GM21515 (cell line): ENCODE data around the gene FOXP2.
A peak's percentile ranks its signal among the peaks of the same experiment; 100 is the strongest.
"Not testable (repeated sequence)": the region's sequence is repeated elsewhere in the genome, so short reads cannot be mapped to it uniquely, and the experiment has no call there.

ENCODE experiments used
- ATAC-seq: cut with Tn5 transposase; IDR thresholded peaks from one replicate; pipeline ENCODE4 v1.9.1; 2021; ENCODE audit not compliant: unreplicated experiment

The FOXP2 gene

GRCh38 chr7:114414156-114415063, at the start of gene FOXP2:
FOXP2 (plus strand) TSS chr7:114414815; CDS start chr7:114426512, 11,697 bp downstream.
- no peak for ATAC-seq

DNA sequence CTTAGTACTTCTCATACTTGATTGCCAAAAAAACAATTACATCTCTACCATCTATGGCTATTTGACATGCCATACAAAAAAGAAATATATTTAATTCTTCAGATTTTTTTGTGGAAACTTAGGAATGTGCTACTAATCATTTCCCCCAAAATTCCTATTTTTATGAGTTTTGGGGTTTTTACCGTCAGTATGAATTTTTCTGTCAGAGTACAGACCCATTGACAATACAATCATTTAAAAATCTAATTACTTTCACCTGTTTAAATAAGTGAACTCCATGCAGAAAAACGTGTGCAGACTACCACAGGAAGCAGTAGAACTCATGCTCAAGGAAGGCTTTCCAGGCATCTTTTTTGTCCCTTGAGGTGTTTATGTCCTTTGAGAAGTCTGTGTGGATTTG, 48.8 kb upstream of the FOXP2 start:
- ATAC-seq, result no peak

DNA sequence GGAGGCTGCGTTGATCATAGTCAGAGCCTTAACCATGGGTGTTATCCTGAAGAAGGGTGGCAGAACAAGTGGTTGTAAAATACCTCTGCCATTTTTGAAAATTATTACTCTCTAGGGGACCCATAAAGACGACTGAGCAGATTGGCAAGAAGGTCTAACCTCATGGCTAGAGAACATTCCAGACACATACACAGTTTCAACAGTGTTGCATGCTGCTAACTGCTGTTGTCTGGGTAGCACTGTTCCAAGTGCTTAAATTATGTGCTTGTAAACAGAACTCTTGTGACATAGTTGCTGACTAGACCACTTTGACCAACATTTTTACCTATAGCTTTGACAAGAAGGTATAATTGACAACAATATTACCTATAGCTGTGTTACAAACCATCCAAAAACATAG, 46.1 kb upstream of the FOXP2 start:
- ATAC-seq, result no peak

- ATAC-seq, result no peak
Observed at GRCh38 chr7:114369294-114369693, 45.3 kb upstream of the FOXP2 start.

DNA sequence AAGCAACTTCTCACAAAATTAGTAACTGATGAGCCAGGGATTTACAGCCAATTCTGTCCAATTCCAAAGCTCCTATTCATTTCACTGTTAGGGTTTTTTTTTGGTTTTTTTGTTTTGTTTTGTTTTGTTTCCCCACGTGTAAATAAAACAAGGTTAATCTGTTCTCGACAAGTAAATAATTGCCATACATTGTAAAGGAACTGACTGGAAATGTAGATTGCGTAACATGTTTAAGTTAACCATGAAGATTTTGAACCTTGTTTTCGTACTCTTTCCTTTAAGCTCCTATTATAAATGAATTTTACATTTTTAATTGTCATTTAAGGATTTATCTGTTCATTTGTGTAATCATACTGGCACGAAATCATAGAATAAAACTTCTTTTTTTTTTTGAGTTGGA, 42.0 kb upstream of the FOXP2 start:
- ATAC-seq, result no peak

GRCh38 chr7:114375907-114376306, 38.7 kb upstream of the FOXP2 start:
- no peak for ATAC-seq

- not testable (repeated sequence) for ATAC-seq
Observed at GRCh38 chr7:114383946-114384345, 30.7 kb upstream of the FOXP2 start.

DNA sequence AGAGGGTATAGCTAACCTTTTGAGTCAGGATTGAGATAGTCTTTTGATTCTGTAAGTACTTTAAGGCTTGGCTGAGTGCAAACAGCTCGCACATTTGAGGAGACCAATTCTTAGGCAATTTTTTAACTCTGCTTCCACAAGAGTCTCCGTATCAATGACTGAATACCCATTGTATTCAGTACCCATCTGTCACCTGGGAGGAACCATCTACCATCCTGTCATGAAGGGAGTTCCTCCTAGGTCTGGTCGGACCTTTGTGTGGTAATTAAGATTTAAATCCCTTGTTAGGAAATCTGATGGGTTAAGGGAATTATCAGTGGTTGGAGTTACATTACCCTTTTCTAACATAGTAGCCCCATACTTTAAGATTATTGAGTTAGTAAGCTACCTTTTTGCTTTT, 30.3 kb upstream of the FOXP2 start:
- ATAC-seq, result not testable (repeated sequence)

DNA sequence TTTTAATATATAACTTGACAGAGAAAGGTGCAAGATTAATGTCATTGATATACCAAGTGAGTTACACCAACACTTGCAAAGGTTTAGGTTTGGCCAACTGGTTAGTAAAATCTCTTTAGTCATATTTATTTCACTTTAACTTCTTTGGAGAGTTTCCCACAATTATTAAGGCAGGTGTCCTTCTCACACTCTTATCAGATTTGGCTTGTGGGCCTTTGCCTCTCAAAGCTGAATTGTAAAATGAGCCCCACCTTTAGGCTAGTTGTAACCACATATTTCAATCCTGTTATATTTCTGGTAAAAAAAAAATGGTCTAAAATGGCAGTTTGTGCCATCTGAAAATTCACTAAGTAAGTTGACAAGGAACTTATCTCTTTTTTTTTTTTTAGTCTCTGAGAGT, 26.6 kb upstream of the FOXP2 start:
- no peak for ATAC-seq

DNA sequence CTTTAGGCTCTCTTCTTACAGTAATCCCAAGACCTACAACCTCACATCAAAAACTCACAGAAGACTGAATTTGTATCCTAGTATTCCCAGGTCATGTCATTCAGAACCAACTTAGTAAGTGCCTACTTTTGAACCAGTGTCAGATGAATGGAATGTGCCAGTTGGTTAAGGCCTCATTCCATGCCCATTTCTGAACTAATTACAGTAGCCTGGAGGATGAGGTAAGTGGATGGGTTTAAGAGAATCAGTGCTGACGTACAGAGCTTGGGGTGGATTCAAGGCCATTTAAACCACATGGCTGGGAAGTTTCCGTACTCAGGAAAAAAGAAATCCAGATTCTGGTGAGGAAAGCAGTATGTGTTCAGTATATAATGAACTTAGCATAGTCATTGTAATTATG, 21.9 kb upstream of the FOXP2 start:
- ATAC-seq, result no peak

GRCh38 chr7:114402876-114403635, 11.6 kb upstream of the FOXP2 start:
- no peak for ATAC-seq

DNA sequence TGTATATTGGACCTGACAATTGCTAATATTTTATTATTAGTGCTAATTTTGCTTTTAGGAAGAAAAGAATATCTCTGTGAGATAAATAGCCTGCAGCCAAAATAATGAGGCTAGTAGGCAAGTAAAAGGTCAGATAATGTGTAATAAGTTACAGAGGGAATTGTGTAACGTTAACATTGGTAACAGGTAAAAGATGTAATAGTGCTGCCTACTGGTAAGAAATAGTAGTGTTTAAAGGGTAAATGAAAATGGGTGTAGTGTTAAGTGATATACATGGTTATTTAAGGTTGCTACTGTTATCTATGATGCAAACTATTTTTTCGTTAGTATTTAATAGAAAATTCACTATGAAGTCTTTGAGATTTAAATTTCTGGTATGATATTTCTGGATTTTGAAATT, 9.2 kb upstream of the FOXP2 start:
- ATAC-seq, result peak; percentile 87

DNA sequence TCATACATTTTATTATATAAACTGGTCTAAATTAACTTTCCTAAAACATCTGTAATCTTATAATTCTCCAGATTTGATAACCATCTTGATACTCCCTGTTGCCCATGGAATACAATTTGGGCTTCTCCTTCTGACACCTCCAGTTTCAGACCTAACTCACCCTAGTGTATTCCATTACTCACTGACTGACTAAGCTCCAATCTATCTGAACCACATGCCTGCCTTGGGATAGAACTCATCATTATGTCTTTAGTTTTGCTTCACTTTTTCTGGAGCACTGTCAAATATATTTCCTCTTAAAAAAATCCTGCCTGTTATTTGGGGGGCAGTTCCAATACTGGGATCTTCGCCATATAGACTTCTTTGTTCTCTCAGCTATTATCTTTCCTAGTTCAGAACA, 4.9 kb upstream of the FOXP2 start:
- ATAC-seq, result no peak

GRCh38 chr7:114412548-114412947, 2.1 kb upstream of the FOXP2 start:
- no peak for ATAC-seq

DNA sequence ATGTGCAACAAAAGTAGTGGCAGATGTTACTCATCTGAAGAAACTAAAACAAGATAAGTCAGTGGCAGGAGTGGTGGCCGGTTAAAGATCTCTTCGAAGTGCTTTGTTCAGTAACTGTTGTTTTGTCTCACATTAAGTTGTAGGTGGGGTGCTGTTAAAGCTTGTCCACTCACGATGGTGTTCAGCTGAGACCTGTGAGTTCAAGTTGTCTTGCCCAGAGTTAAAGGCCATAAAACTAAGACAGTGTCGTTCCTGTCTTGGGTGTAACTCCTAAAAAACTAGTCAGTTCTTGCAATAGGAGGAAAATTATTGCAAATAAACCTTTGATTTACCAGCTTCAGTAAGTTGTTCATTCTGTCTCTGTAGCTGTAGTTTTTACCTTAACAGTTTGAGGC, 857 bp upstream of the FOXP2 start:
- no peak for ATAC-seq

DNA sequence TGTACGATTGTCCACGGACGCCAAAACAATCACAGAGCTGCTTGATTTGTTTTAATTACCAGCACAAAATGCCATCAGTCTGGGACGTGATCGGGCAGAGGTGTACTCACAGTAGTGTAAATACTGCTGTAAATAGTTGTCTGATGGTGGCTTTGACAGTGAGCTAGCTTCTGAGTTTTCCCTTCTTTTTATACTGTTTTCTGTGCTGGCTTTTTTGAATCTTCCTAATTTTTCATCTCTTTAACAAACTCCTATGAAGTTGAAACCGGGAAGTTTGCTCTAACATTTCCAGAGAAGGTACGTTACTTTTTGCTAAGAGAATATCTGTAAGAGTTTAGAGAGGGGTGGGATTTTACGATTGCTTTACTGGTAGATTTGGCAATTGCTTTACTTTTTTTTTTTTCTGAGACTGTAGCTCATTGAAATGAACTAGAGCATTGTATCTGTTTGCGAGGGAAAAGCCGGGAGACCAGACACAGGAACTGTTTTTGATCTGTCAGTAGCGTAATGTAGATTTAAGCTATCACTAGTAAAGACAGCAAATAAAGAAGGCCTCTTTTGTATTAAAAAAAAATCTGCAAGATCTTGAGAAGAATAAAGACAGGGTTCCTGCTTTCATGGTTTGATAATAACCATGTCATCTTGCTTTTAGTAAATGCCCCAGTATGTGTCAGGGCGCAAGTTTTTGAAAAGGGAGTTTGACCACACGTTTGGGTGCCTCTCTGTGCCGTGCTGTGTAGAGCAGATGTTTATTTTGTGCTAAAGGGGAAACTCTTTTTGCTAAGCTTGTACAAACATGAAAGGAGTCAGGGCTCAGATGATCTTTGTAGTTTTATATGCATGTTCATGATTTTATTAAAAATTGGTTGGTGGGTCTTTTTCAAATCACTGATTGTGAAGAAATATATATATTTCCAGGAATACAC, 712 bp downstream of the FOXP2 start:
- no peak for ATAC-seq

DNA sequence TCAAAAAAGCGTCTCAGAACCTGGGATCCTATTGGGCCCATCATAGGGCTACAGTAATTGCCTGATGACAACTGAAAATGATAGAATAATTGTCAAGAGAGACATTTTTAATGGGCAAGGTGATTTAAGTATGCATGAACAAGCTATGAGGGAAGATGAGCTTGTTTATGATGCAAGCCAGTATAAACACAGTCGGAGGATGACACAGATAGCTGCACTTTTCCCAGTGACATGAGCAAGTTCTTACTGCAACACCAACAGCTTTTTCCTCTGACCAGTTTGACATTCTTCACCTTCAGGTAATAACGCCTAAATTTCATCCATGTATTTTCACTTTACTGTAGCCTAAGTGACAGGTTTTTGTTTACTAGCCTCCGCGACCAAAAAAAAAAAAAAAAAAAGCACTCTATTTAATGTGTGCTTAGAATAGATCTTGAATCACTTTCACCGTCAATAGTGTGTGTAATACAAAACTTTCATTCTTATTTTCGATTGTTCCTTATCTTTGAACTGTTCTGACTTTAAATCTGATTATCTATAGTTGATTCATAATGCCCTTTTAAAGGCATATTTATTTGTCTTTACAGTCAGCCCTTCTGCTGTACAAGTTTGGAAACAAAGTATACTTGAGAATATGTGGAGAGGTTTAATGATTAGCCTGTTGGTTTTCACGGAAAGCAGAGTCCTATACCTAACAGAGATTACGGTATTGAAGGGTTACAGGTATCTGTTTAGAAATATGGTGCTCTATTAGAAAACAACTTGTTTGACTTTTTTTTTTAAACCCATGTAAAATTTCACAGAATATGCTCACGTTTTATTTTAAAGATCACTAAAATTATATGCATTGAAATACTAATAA, 1.7 kb downstream of the FOXP2 start:
- no peak for ATAC-seq

DNA sequence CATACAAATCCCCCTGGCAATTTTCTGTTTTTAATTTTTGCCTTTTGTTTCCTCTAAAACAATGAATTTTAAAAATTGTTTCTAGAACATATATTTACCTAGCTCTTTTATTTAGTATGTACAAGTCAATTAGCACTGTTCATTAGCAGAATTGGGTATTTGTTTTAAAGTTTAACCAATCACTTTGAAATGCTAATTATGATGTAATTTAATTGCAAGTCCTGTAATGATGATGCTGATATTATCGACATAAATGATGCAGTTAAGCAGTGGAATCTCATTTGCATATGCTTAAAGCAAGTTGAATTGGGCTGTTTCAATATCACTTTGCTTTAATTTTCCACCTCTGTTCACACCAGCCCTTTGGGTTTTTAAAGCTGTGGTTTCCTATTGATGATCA, 2.7 kb downstream of the FOXP2 start:
- no peak for ATAC-seq

GRCh38 chr7:114418117-114418516, 3.5 kb downstream of the FOXP2 start:
- ATAC-seq, result no peak
